H9 (cell line): Measurements from ENCODE around the gene USB1. TPM values are rescaled to one million over a fixed set of nuclear protein-coding genes. Genes with fewer than 3 reads are reported as not detected.

Source experiments
- DNase-seq: peaks from one replicate; pipeline ENCODE4 v3.0.0-alpha.2; 2017
- H2AFZ ChIP-seq: one replicate; pipeline ENCODE4 v1.6.1; 2013; ENCODE audit warnings: mild to moderate bottlenecking, low read length, control low read depth, moderate library complexity
- H2AK5ac ChIP-seq: 2 replicates; pipeline ENCODE4 v1.6.1; 2013; ENCODE audit warnings: low read length, control low read depth, mixed read lengths; ENCODE audit not compliant: insufficient read length
- H2BK120ac ChIP-seq: one replicate; pipeline ENCODE4 v1.6.1; 2013; ENCODE audit warnings: low read depth, mild to moderate bottlenecking, low read length, control low read depth, inconsistent platforms; ENCODE audit not compliant: poor library complexity, severe bottlenecking
- H2BK12ac ChIP-seq: 2 replicates; pipeline ENCODE4 v1.6.1; 2013; ENCODE audit warnings: low read length, control low read depth, mixed read lengths, low read depth; ENCODE audit not compliant: insufficient read length
- H2BK15ac ChIP-seq: 2 replicates; pipeline ENCODE4 v1.6.1; 2013; ENCODE audit warnings: low read depth, low read length, control low read depth
- H2BK20ac ChIP-seq: one replicate; pipeline ENCODE4 v1.6.1; 2013; ENCODE audit warnings: low read depth, mild to moderate bottlenecking, low read length, control low read depth, inconsistent platforms; ENCODE audit not compliant: poor library complexity, severe bottlenecking
- H2BK5ac ChIP-seq: 2 replicates; pipeline ENCODE4 v1.6.1; 2013; ENCODE audit warnings: low read length, control low read depth, mixed read lengths; ENCODE audit not compliant: insufficient read length
- H3K14ac ChIP-seq: 2 replicates; pipeline ENCODE4 v1.6.1; 2013; ENCODE audit warnings: low read length, control low read depth; ENCODE audit not compliant: insufficient read depth
- H3K18ac ChIP-seq: 2 replicates; pipeline ENCODE4 v1.6.1; 2013; ENCODE audit warnings: low read depth, mild to moderate bottlenecking, mixed read lengths, low read length, control low read depth; ENCODE audit not compliant: insufficient read length
- H3K23ac ChIP-seq: 2 replicates; pipeline ENCODE4 v1.6.1; 2013; ENCODE audit warnings: low read length, control low read depth, mixed read lengths, low read depth; ENCODE audit not compliant: insufficient read length
- H3K23me2 ChIP-seq: 2 replicates; pipeline ENCODE4 v1.6.1; 2013; ENCODE audit warnings: low read depth, mild to moderate bottlenecking, mixed read lengths, low read length, control low read depth; ENCODE audit not compliant: insufficient read length, poor library complexity, severe bottlenecking
- H3K27ac ChIP-seq: 2 replicates; pipeline ENCODE4 v1.5.1; 2013; ENCODE audit warnings: low read length, control low read depth, mixed read lengths, low read depth; ENCODE audit not compliant: insufficient read length
- H3K27me3 ChIP-seq: 2 replicates; pipeline ENCODE4 v1.6.1; 2013; ENCODE audit warnings: low read length, control low read depth, inconsistent platforms; ENCODE audit not compliant: insufficient read depth
- H3K4ac ChIP-seq: 2 replicates; pipeline ENCODE4 v1.6.1; 2013; ENCODE audit warnings: low read depth, mild to moderate bottlenecking, control low read depth, inconsistent platforms, low read length, moderate library complexity
- H3K4me1 ChIP-seq: 2 replicates; pipeline ENCODE4 v1.6.1; 2013; ENCODE audit warnings: low read length, control low read depth, inconsistent platforms; ENCODE audit not compliant: insufficient read depth
- H3K4me2 ChIP-seq: 2 replicates; pipeline ENCODE4 v1.6.1; 2013; ENCODE audit warnings: low read length, control low read depth, mixed read lengths; ENCODE audit not compliant: insufficient read length, insufficient read depth
- H3K56ac ChIP-seq: 2 replicates; pipeline ENCODE4 v1.6.1; 2013; ENCODE audit warnings: low read depth, mild to moderate bottlenecking, mixed read lengths, low read length, control low read depth; ENCODE audit not compliant: insufficient read length
- H3K79me1 ChIP-seq: 2 replicates; pipeline ENCODE4 v1.6.1; 2013; ENCODE audit warnings: low read depth, mild to moderate bottlenecking, moderate library complexity, low read length, control low read depth, inconsistent platforms; ENCODE audit not compliant: insufficient read depth, poor library complexity, severe bottlenecking
- H3K79me2 ChIP-seq: 2 replicates; pipeline ENCODE4 v1.6.1; 2013; ENCODE audit warnings: low read length, control low read depth, inconsistent platforms; ENCODE audit not compliant: insufficient read depth
- H3K9ac ChIP-seq: 2 replicates; pipeline ENCODE4 v1.6.1; 2013; ENCODE audit warnings: low read length, control low read depth, mixed read lengths; ENCODE audit not compliant: insufficient read length; ENCODE audit errors: extremely low read depth
- H3K9me3 ChIP-seq: one replicate; pipeline ENCODE4 v1.6.1; 2013; ENCODE audit warnings: low read depth, low read length, inconsistent platforms; ENCODE audit not compliant: control insufficient read depth
- H3T11ph ChIP-seq: one replicate; pipeline ENCODE4 v1.6.1; 2013; ENCODE audit warnings: mild to moderate bottlenecking, low read length, control low read depth, inconsistent platforms
- H4K20me1 ChIP-seq: one replicate; pipeline ENCODE4 v1.6.1; 2013; ENCODE audit not compliant: control insufficient read depth, insufficient read length, insufficient read depth
- H4K5ac ChIP-seq: 2 replicates; pipeline ENCODE4 v1.6.1; 2013; ENCODE audit warnings: low read depth, mild to moderate bottlenecking, mixed read lengths, low read length, control low read depth; ENCODE audit not compliant: insufficient read length
- H4K8ac ChIP-seq: replicated peaks from 2 replicates; pipeline ENCODE4 v1.6.1; 2013; ENCODE audit warnings: low read length, control low read depth, mixed read lengths, low read depth; ENCODE audit not compliant: insufficient read length
- H4K91ac ChIP-seq: 2 replicates; pipeline ENCODE4 v1.6.1; 2013; ENCODE audit warnings: low read depth, mild to moderate bottlenecking, moderate library complexity, mixed read lengths, low read length, control low read depth; ENCODE audit not compliant: insufficient read length
- H3K27ac Mint-ChIP-seq, 3 experiments: 2 replicates in 2 of 3; 3 replicates in 1 of 3; pipeline ENCODE4 v1.8.0; 2020 to 2021; ENCODE audit warnings: mixed read lengths in 3 of 3, mild to moderate bottlenecking in 1 of 3, moderate library complexity in 1 of 3
- H3K27me3 Mint-ChIP-seq: 2 replicates; pipeline ENCODE4 v1.8.0; 2021; ENCODE audit warnings: low read depth, mild to moderate bottlenecking, moderate library complexity, mixed read lengths
- H3K36me3 Mint-ChIP-seq, 3 experiments: 2 replicates in 2 of 3; 3 replicates in 1 of 3; pipeline ENCODE4 v1.8.0; 2020 to 2021; ENCODE audit warnings: low read depth in 3 of 3, mixed read lengths in 3 of 3; ENCODE audit not compliant: insufficient read depth in 1 of 3
- H3K4me1 Mint-ChIP-seq, 2 experiments: 2 replicates each; pipeline ENCODE4 v1.8.0; 2020; ENCODE audit warnings: mixed read lengths in 2 of 2
- H3K4me3 Mint-ChIP-seq, 2 experiments: 2 replicates in 1 of 2; 3 replicates in 1 of 2; pipeline ENCODE4 v1.8.0; 2020 to 2021; ENCODE audit warnings: mild to moderate bottlenecking in 2 of 2, mixed read lengths in 2 of 2, moderate library complexity in 1 of 2
- H3K9me3 Mint-ChIP-seq, 2 experiments: 2 replicates in 1 of 2; 3 replicates in 1 of 2; pipeline ENCODE4 v1.8.0; 2020; ENCODE audit warnings: mild to moderate bottlenecking in 2 of 2, mixed read lengths in 2 of 2, moderate library complexity in 1 of 2
- WGBS: extraction: QIAGEN DNeasy Blood & Tissue Kit; methylation state at CpG from one replicate; pipeline ENCODE4 v1.1.7; 2013; ENCODE audit warnings: missing lambda C conversion rate, low lambda C conversion rate, mixed read lengths; ENCODE audit not compliant: insufficient read length; ENCODE audit errors: extremely low coverage; 5-methylcytosine and 5-hydroxymethylcytosine counted together
- total RNA-seq: library from RNA; stranded (reverse); gene quantifications from 2 replicates; pipeline ENCODE4 v1.2.1, GENCODE V29; 2021
- TF ChIP-seq, protein P1 (sequence below): fragments of 200-600 bp; sonication (generic); conservative IDR thresholded peaks from 3 replicates; pipeline ENCODE4 v1.8.0; 2021; ENCODE audit warnings: antibody characterized with exemption, mild to moderate bottlenecking

Gene USB1
- total RNA-seq, 1 experiment from 2014 or later: 65.0 TPM

DNA sequence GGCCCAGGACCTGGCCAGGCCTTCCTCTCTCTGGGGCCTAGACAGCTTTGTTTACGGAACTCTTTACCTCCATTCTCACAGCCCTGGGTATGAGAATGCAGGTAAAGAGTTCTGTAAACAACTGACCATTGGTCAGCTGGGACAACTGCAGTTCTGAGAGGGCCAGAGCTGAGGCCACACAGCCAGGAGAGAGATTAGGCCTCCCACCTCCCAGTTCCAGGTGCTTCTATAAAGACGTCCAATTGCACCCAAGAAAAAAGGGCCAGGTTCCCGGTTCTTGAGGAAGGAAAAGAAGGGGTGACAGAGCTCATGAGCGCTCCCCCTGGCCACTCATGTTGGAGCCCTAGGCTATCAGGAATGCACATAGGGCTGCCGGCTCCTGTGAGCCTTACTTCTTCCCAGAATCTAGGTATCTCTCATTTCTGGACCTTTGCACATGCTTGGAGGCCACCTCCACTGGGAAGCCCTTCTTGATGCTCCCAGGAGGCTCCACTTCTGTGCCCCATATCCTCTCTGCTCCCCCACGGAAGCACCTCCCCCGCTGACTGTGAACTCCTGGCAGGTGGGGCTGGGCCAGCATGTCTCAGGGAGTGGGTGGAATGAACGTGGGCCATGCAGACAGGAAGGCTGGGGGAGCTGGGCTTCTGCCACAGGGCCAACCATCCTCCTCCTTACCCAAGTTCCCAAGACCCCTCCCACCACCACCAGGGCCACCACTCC lies 43.4 kb upstream of the USB1 start:
- no peak overlapping the region for H2AFZ ChIP-seq
- no peak overlapping the region for H4K5ac ChIP-seq
- H3K4me2 ChIP-seq: no peak overlapping the region
- H3K18ac ChIP-seq: no peak overlapping the region
- no peak overlapping the region for H4K8ac ChIP-seq
- H3K79me1 ChIP-seq: no peaks in the 10 kb centered on the region
- no peaks in the 10 kb centered on the region for H3K9me3 ChIP-seq
- H3K23me2 ChIP-seq: no peaks in the 10 kb centered on the region
- peaks cover 16 to 29% of the 10 kb centered on the region in 2 experiments; a peak in 3 of 4 replicates for H3K4me1 Mint-ChIP-seq
- WGBS: no CpG with 5 or more reads among the region's 8 CpGs
- H3K56ac ChIP-seq: no peak overlapping the region
- no peaks in the 10 kb centered on the region for H3K27me3 ChIP-seq
- no peak overlapping the region for H3T11ph ChIP-seq
- no peak overlapping the region for H2BK15ac ChIP-seq
- H3K79me2 ChIP-seq: no peaks in the 10 kb centered on the region
- H3K14ac ChIP-seq: peak overlapping the region; percentile 72
- no peaks in the 10 kb centered on the region for H3K9me3 Mint-ChIP-seq
- no peak overlapping the region for H2BK5ac ChIP-seq
- no peaks in the 10 kb centered on the region for H3K36me3 Mint-ChIP-seq
- H3K27ac Mint-ChIP-seq: peak overlapping the region in 2 of 3 experiments; percentile 70 to 80; a peak in 2 of 7 replicates
- H3K4ac ChIP-seq: no peak overlapping the region
- no peak overlapping the region for H3K9ac ChIP-seq
- no peak overlapping the region for H2BK120ac ChIP-seq
- H2BK20ac ChIP-seq: no peak overlapping the region
- no peak overlapping the region for H2BK12ac ChIP-seq
- H4K20me1 ChIP-seq: no peaks in the 10 kb centered on the region
- no peak overlapping the region for H2AK5ac ChIP-seq
- no peak for DNase-seq
- H3K23ac ChIP-seq: no peak overlapping the region
- H3K27me3 Mint-ChIP-seq: no peaks in the 10 kb centered on the region; the same call in 1 of the 2 replicates
- no peak overlapping the region for H3K4me3 Mint-ChIP-seq
- no peak overlapping the region for H4K91ac ChIP-seq
- TF ChIP-seq, protein P1, sequence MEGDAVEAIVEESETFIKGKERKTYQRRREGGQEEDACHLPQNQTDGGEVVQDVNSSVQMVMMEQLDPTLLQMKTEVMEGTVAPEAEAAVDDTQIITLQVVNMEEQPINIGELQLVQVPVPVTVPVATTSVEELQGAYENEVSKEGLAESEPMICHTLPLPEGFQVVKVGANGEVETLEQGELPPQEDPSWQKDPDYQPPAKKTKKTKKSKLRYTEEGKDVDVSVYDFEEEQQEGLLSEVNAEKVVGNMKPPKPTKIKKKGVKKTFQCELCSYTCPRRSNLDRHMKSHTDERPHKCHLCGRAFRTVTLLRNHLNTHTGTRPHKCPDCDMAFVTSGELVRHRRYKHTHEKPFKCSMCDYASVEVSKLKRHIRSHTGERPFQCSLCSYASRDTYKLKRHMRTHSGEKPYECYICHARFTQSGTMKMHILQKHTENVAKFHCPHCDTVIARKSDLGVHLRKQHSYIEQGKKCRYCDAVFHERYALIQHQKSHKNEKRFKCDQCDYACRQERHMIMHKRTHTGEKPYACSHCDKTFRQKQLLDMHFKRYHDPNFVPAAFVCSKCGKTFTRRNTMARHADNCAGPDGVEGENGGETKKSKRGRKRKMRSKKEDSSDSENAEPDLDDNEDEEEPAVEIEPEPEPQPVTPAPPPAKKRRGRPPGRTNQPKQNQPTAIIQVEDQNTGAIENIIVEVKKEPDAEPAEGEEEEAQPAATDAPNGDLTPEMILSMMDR: no peak; the same call in 2 of the 3 replicates
- no peak overlapping the region for H3K27ac ChIP-seq
- H3K4me1 ChIP-seq: no peaks in the 10 kb centered on the region
